ENCODE results near the gene MYH11. TPM values are rescaled to one million over a fixed set of nuclear protein-coding genes. Genes with fewer than 3 reads are reported as not detected.
"Not testable (repeated sequence)": the region's sequence is repeated elsewhere in the genome, so short reads cannot be mapped to it uniquely, and the experiment has no call there.

MYH11 gene
- total RNA-seq, 2 donors from 2014 or later = 2,411 to 2,456 TPM

- ATAC-seq (ENCODE audit: insufficient number of reproducible peaks, low FRiP score, low read depth) = no peak
- no peak for TF ChIP-seq CTCF (IDR thresholded peaks at IDR 0.05)
- Histone ChIP-seq H3K36me3 (peaks cover 60% of the 10 kb centered on the region), H3K27me3 (replicated peaks; ENCODE audit: insufficient read depth) (no peaks in the 10 kb centered on the region), H3K27ac (peak overlapping the region; percentile 70 to 77), H3K9me3 (peaks cover 3% of the 10 kb centered on the region), H3K4me1 (ENCODE audit: control insufficient read depth in 1 of 2, low read depth in 2 of 2) (peaks cover 40 to 85% of the 10 kb centered on the region in 2 donors), H3K4me3 (no peak overlapping the region)
- DNase-seq (ENCODE audit: low spot score) = no peak
Measured at GRCh38 chr16:15820837-15821236, 36.0 kb downstream of the MYH11 start.

- TF ChIP-seq CTCF (IDR thresholded peaks at IDR 0.05) = no peak
- Histone ChIP-seq H3K36me3 (peaks cover 62% of the 10 kb centered on the region), H3K9me3 (peaks cover 3% of the 10 kb centered on the region), H3K4me3 (no peak overlapping the region), H3K4me1 (ENCODE audit: control insufficient read depth in 1 of 2, low read depth in 2 of 2) (peaks cover 29 to 78% of the 10 kb centered on the region in 2 donors), H3K27me3 (replicated peaks; ENCODE audit: insufficient read depth) (no peaks in the 10 kb centered on the region), H3K27ac (peak overlapping the region; percentile 60 to 77)
- DNase-seq (ENCODE audit: low spot score) (no peak), ATAC-seq (ENCODE audit: insufficient number of reproducible peaks, low FRiP score, low read depth) (no peak)
Measured at GRCh38 chr16:15819046-15819445, 37.8 kb downstream of the MYH11 start.

GRCh38 chr16:15817446-15817845, 39.4 kb downstream of the MYH11 start:
- ATAC-seq (ENCODE audit: insufficient number of reproducible peaks, low FRiP score, low read depth) (no peak), DNase-seq (ENCODE audit: low spot score) (no peak)
- Histone ChIP-seq H3K27ac (peak overlapping the region; percentile 56 to 60), H3K9me3 (peaks cover 3% of the 10 kb centered on the region), H3K36me3 (peaks cover 59% of the 10 kb centered on the region), H3K27me3 (replicated peaks; ENCODE audit: insufficient read depth) (no peaks in the 10 kb centered on the region), H3K4me1 (ENCODE audit: control insufficient read depth in 1 of 2, low read depth in 2 of 2) (peaks cover 39 to 78% of the 10 kb centered on the region in 2 donors), H3K4me3 (no peak overlapping the region)
- TF ChIP-seq CTCF (IDR thresholded peaks at IDR 0.05) = no peak

- DNase-seq (ENCODE audit: low spot score) (no peak), ATAC-seq (ENCODE audit: insufficient number of reproducible peaks, low FRiP score, low read depth) (no peak)
- Histone ChIP-seq H3K4me1 (ENCODE audit: control insufficient read depth in 1 of 2, low read depth in 2 of 2) (peaks cover 42 to 77% of the 10 kb centered on the region in 2 donors), H3K27ac (peak overlapping the region; percentile 37 to 66), H3K27me3 (replicated peaks; ENCODE audit: insufficient read depth) (no peaks in the 10 kb centered on the region), H3K9me3 (peaks cover 3% of the 10 kb centered on the region), H3K4me3 (peak overlapping the region; percentile 12), H3K36me3 (peaks cover 58% of the 10 kb centered on the region)
- no peak for TF ChIP-seq CTCF (IDR thresholded peaks at IDR 0.05)
Measured at GRCh38 chr16:15816228-15816627, 40.6 kb downstream of the MYH11 start.

GRCh38 chr16:15812401-15812750, 44.5 kb downstream of the MYH11 start:
- not testable (repeated sequence) for DNase-seq (ENCODE audit: low spot score); ATAC-seq (ENCODE audit: insufficient number of reproducible peaks, low FRiP score, low read depth); H3K27me3 ChIP-seq (replicated peaks; ENCODE audit: insufficient read depth); H3K4me3 ChIP-seq; H3K9me3 ChIP-seq
- Histone ChIP-seq H3K27ac (peak overlapping the region; percentile 73 to 96), H3K36me3 (peaks cover 22% of the 10 kb centered on the region), H3K4me1 (ENCODE audit: control insufficient read depth in 1 of 2, low read depth in 2 of 2) (peaks cover 61 to 78% of the 10 kb centered on the region in 2 donors)

Measured in thoracic aorta (tissue), 2 donors.